NCI-H1092 treated with DMSO at 0.1 percent for 48 hours (cell line): ENCODE measurements around the gene MTTP.

Experiments used
- DNase-seq: peaks from one replicate; lab custom pipeline; 2025; lab: John Stamatoyannopoulos, UW

Gene MTTP

GRCh38 chr4:99670409-99671073, 95.9 kb downstream of the MTTP start:
- no peak for DNase-seq
